BE2C (cell line): ENCODE results near the gene PTPN9.
"Not testable (repeated sequence)": the region's sequence is repeated elsewhere in the genome, so short reads cannot be mapped to it uniquely, and the experiment has no call there.

Source experiments
- DNase-seq: peaks from one replicate; pipeline ENCODE4 v3.0.0-alpha.2; 2020
- H3K27me3 ChIP-seq: fragments of 250-450 bp; sonication (Bioruptor Pico); 2 replicates; pipeline ENCODE4 v1.5.1; 2020; ENCODE audit warnings: mild to moderate bottlenecking
- H3K36me3 ChIP-seq: fragments of 250-450 bp; sonication (Bioruptor Pico); 2 replicates; pipeline ENCODE4 v1.5.1; 2020; ENCODE audit warnings: mild to moderate bottlenecking
- H3K4me1 ChIP-seq: fragments of 250-450 bp; sonication (Bioruptor Pico); 2 replicates; pipeline ENCODE4 v1.5.1; 2020
- H3K4me3 ChIP-seq: 2 replicates; pipeline ENCODE4 v1.5.1; 2011; ENCODE audit warnings: low read depth, low read length
- H3K9me3 ChIP-seq: fragments of 250-450 bp; sonication (Bioruptor Pico); 2 replicates; pipeline ENCODE4 v1.5.1; 2020
- TF ChIP-seq, protein P1 (sequence below): IDR thresholded peaks from 2 replicates; pipeline ENCODE4 v1.5.1; 2012; ENCODE audit warnings: mild to moderate bottlenecking, low read depth, low read length

PTPN9 gene

GRCh38 chr15:75551091-75551490, 28.0 kb downstream of the PTPN9 start:
- Histone ChIP-seq H3K9me3 (no peaks in the 10 kb centered on the region), H3K4me1 (no peaks in the 10 kb centered on the region), H3K36me3 (no peaks in the 10 kb centered on the region), H3K27me3 (no peaks in the 10 kb centered on the region), H3K4me3 (no peak overlapping the region)
- no peak for DNase-seq
- TF ChIP-seq, protein P1, sequence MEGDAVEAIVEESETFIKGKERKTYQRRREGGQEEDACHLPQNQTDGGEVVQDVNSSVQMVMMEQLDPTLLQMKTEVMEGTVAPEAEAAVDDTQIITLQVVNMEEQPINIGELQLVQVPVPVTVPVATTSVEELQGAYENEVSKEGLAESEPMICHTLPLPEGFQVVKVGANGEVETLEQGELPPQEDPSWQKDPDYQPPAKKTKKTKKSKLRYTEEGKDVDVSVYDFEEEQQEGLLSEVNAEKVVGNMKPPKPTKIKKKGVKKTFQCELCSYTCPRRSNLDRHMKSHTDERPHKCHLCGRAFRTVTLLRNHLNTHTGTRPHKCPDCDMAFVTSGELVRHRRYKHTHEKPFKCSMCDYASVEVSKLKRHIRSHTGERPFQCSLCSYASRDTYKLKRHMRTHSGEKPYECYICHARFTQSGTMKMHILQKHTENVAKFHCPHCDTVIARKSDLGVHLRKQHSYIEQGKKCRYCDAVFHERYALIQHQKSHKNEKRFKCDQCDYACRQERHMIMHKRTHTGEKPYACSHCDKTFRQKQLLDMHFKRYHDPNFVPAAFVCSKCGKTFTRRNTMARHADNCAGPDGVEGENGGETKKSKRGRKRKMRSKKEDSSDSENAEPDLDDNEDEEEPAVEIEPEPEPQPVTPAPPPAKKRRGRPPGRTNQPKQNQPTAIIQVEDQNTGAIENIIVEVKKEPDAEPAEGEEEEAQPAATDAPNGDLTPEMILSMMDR: no peak

- Histone ChIP-seq H3K9me3 (no peaks in the 10 kb centered on the region), H3K4me3 (no peak overlapping the region)
Observed at GRCh38 chr15:75545064-75545463, 34.1 kb downstream of the PTPN9 start.

GRCh38 chr15:75544359-75544758, 34.8 kb downstream of the PTPN9 start:
- TF ChIP-seq, protein P1: no peak
- H3K4me1 ChIP-seq: peaks cover 4% of the 10 kb centered on the region; the same call in 1 of the 2 replicates
- no peaks in the 10 kb centered on the region for H3K27me3 ChIP-seq
- DNase-seq: no peak
- H3K9me3 ChIP-seq: no peaks in the 10 kb centered on the region
- H3K4me3 ChIP-seq: no peak overlapping the region
- H3K36me3 ChIP-seq: no peaks in the 10 kb centered on the region

More at GRCh38 chr15:75545064-75545463, 34.1 kb downstream of the PTPN9 start:
- Histone ChIP-seq H3K27me3 (no peaks in the 10 kb centered on the region), H3K4me1 (peaks cover 4% of the 10 kb centered on the region; the same call in 1 of the 2 replicates), H3K36me3 (no peaks in the 10 kb centered on the region)
- no peak for DNase-seq
- TF ChIP-seq, protein P1: no peak

GRCh38 chr15:75542949-75543545, 36.1 kb downstream of the PTPN9 start:
- H3K4me1 ChIP-seq, DNase-seq, H3K9me3 ChIP-seq, H3K36me3 ChIP-seq, H3K27me3 ChIP-seq, H3K4me3 ChIP-seq: not testable (repeated sequence)

- H3K27me3 ChIP-seq: no peaks in the 10 kb centered on the region
- TF ChIP-seq, protein P1: no peak
- peaks cover 4% of the 10 kb centered on the region; the same call in 1 of the 2 replicates for H3K4me1 ChIP-seq
- H3K9me3 ChIP-seq: no peaks in the 10 kb centered on the region
- no peaks in the 10 kb centered on the region for H3K36me3 ChIP-seq
- DNase-seq: no peak
- H3K4me3 ChIP-seq: no peak overlapping the region
Observed at GRCh38 chr15:75542386-75542797, 36.7 kb downstream of the PTPN9 start.

- no peak for DNase-seq
- TF ChIP-seq, protein P1: no peak
Observed at GRCh38 chr15:75538376-75538775, 40.7 kb downstream of the PTPN9 start.

GRCh38 chr15:75533945-75534344, 45.2 kb downstream of the PTPN9 start:
- Histone ChIP-seq H3K36me3 (no peaks in the 10 kb centered on the region), H3K4me1 (no peaks in the 10 kb centered on the region; the same call in 1 of the 2 replicates), H3K27me3 (no peaks in the 10 kb centered on the region), H3K4me3 (no peak overlapping the region), H3K9me3 (no peaks in the 10 kb centered on the region)
- no peak for DNase-seq
- TF ChIP-seq, protein P1: no peak

More at GRCh38 chr15:75538376-75538775, 40.7 kb downstream of the PTPN9 start:
- no peaks in the 10 kb centered on the region for H3K4me1 ChIP-seq
- no peaks in the 10 kb centered on the region for H3K36me3 ChIP-seq
- no peak overlapping the region for H3K4me3 ChIP-seq
- H3K27me3 ChIP-seq: no peaks in the 10 kb centered on the region
- H3K9me3 ChIP-seq: no peaks in the 10 kb centered on the region
